ENCODE measurements around the gene PI4KB.

Gene PI4KB

GRCh38 chr1:151371370-151372057, 44.3 kb upstream of the PI4KB start:
- peak; percentile 47 for DNase-seq
- no peak overlapping the region for H2AK5ac ChIP-seq (ENCODE audit: low read length, severe bottlenecking)
- no peak overlapping the region for H2BK5ac ChIP-seq (ENCODE audit: low read depth, low read length, poor library complexity, severe bottlenecking)
- peak overlapping the region in 1 of 2 experiments; percentile 71 for H3K4ac ChIP-seq (ENCODE audit: low read depth in 1 of 2, low read length in 2 of 2)
- no peaks in the 10 kb centered on the region for H3K27me3 ChIP-seq (ENCODE audit: control insufficient read depth in 1 of 2, insufficient read depth in 1 of 2, low read length in 2 of 2)
- H2BK120ac ChIP-seq (ENCODE audit: low read depth, low read length): no peak overlapping the region
- peak overlapping the region in 1 of 2 experiments; percentile 37 for H3K18ac ChIP-seq (ENCODE audit: low read depth in 1 of 2, low read length in 2 of 2)
- no peak overlapping the region for H2BK15ac ChIP-seq (ENCODE audit: low read depth, poor library complexity, severe bottlenecking)
- H3K14ac ChIP-seq (ENCODE audit: low read length in 2 of 2): no peak overlapping the region
- no peak overlapping the region for H3K27ac ChIP-seq (ENCODE audit: low read length, poor library complexity, severe bottlenecking)
- H3K4me2 ChIP-seq (ENCODE audit: low read length, poor library complexity, severe bottlenecking): peak overlapping the region; percentile 72
- H3K4me3 ChIP-seq (ENCODE audit: insufficient read depth in 1 of 2, low read depth in 1 of 2, low read length in 2 of 2): peak overlapping the region in 1 of 2 experiments; percentile 84
- peaks cover 6% of the 10 kb centered on the region for H3K79me1 ChIP-seq (replicated peaks; ENCODE audit: low read length, poor library complexity, severe bottlenecking)
- H3K9me3 ChIP-seq (ENCODE audit: control insufficient read depth, low read length): no peaks in the 10 kb centered on the region
- peak overlapping the region; percentile 53 to 67 for H2BK12ac ChIP-seq (ENCODE audit: low read length in 2 of 2)
- peaks cover 20% of the 10 kb centered on the region for H3K4me1 ChIP-seq (ENCODE audit: control insufficient read depth, insufficient read depth, low read depth, low read length)
- H4K8ac ChIP-seq (ENCODE audit: low read length): peak overlapping the region; percentile 59
- H2AFZ ChIP-seq (ENCODE audit: low read depth, low read length): no peak overlapping the region
- H4K91ac ChIP-seq (ENCODE audit: low read length): no peak overlapping the region
- H3K36me3 ChIP-seq (ENCODE audit: control insufficient read depth in 1 of 2, insufficient read depth in 2 of 2, low read depth in 1 of 2, low read length in 2 of 2): peaks cover 12 to 27% of the 10 kb centered on the region in 2 experiments
- H3K23ac ChIP-seq (ENCODE audit: low read length in 2 of 2): no peak overlapping the region
- peak overlapping the region; percentile 84 for H3K9ac ChIP-seq (ENCODE audit: low read length)
- WGBS: 87% methylated on average over 5 of the region's 9 CpGs

- WGBS: 85% methylated on average over 6 of the region's 6 CpGs
- peak overlapping the region in 1 of 2 experiments; percentile 84 for H3K4me3 ChIP-seq (ENCODE audit: insufficient read depth in 1 of 2, low read depth in 1 of 2, low read length in 2 of 2)
- no peaks in the 10 kb centered on the region for H3K9me3 ChIP-seq (ENCODE audit: control insufficient read depth, low read length)
Observed at GRCh38 chr1:151370211-151370911, 43.1 kb upstream of the PI4KB start.

GRCh38 chr1:151369621-151370048, 42.4 kb upstream of the PI4KB start:
- no peak overlapping the region for H3K23ac ChIP-seq (ENCODE audit: low read length in 2 of 2)
- H3K36me3 ChIP-seq (ENCODE audit: control insufficient read depth in 1 of 2, insufficient read depth in 2 of 2, low read depth in 1 of 2, low read length in 2 of 2): peaks cover 30 to 46% of the 10 kb centered on the region in 2 experiments
- no peaks in the 10 kb centered on the region for H3K27me3 ChIP-seq (ENCODE audit: control insufficient read depth in 1 of 2, insufficient read depth in 1 of 2, low read length in 2 of 2)
- no peak for DNase-seq
- peaks cover 20% of the 10 kb centered on the region for H3K4me1 ChIP-seq (ENCODE audit: control insufficient read depth, insufficient read depth, low read depth, low read length)
- no peak overlapping the region for H3K27ac ChIP-seq (ENCODE audit: low read length, poor library complexity, severe bottlenecking)
- peak overlapping the region; percentile 84 for H3K9ac ChIP-seq (ENCODE audit: low read length)
- H2BK120ac ChIP-seq (ENCODE audit: low read depth, low read length): no peak overlapping the region
- H3K79me1 ChIP-seq (replicated peaks; ENCODE audit: low read length, poor library complexity, severe bottlenecking): peaks cover 6% of the 10 kb centered on the region
- no peak overlapping the region for H3K4ac ChIP-seq (ENCODE audit: low read depth in 1 of 2, low read length in 2 of 2)
- H2BK15ac ChIP-seq (ENCODE audit: low read depth, poor library complexity, severe bottlenecking): no peak overlapping the region
- no peak overlapping the region for H2BK5ac ChIP-seq (ENCODE audit: low read depth, low read length, poor library complexity, severe bottlenecking)
- no peak overlapping the region for H2AFZ ChIP-seq (ENCODE audit: low read depth, low read length)
- H3K18ac ChIP-seq (ENCODE audit: low read depth in 1 of 2, low read length in 2 of 2): peak overlapping the region in 1 of 2 experiments; percentile 35
- no peak overlapping the region for H4K8ac ChIP-seq (ENCODE audit: low read length)
- WGBS: 94% methylated on average over 15 of the region's 15 CpGs
- no peak overlapping the region for H4K91ac ChIP-seq (ENCODE audit: low read length)
- peak overlapping the region in 1 of 2 experiments; percentile 84 for H3K4me3 ChIP-seq (ENCODE audit: insufficient read depth in 1 of 2, low read depth in 1 of 2, low read length in 2 of 2)
- H3K9me3 ChIP-seq (ENCODE audit: control insufficient read depth, low read length): no peaks in the 10 kb centered on the region
- H2AK5ac ChIP-seq (ENCODE audit: low read length, severe bottlenecking): no peak overlapping the region
- H3K4me2 ChIP-seq (ENCODE audit: low read length, poor library complexity, severe bottlenecking): no peak overlapping the region
- no peak overlapping the region for H2BK12ac ChIP-seq (ENCODE audit: low read length in 2 of 2)
- peak overlapping the region in 1 of 2 experiments; percentile 3 for H3K14ac ChIP-seq (ENCODE audit: low read length in 2 of 2)

More at GRCh38 chr1:151370211-151370911, 43.1 kb upstream of the PI4KB start:
- Histone ChIP-seq H2BK120ac (ENCODE audit: low read depth, low read length) (no peak overlapping the region), H3K23ac (ENCODE audit: low read length in 2 of 2) (no peak overlapping the region), H3K36me3 (ENCODE audit: control insufficient read depth in 1 of 2, insufficient read depth in 2 of 2, low read depth in 1 of 2, low read length in 2 of 2) (peaks cover 23 to 39% of the 10 kb centered on the region in 2 experiments), H2BK12ac (ENCODE audit: low read length in 2 of 2) (peak overlapping the region in 1 of 2 experiments; percentile 45), H3K9ac (ENCODE audit: low read length) (peak overlapping the region; percentile 84), H3K79me1 (replicated peaks; ENCODE audit: low read length, poor library complexity, severe bottlenecking) (peaks cover 6% of the 10 kb centered on the region), H2AK5ac (ENCODE audit: low read length, severe bottlenecking) (no peak overlapping the region), H2AFZ (ENCODE audit: low read depth, low read length) (no peak overlapping the region), H3K4ac (ENCODE audit: low read depth in 1 of 2, low read length in 2 of 2) (peak overlapping the region in 1 of 2 experiments; percentile 7), H3K27ac (ENCODE audit: low read length, poor library complexity, severe bottlenecking) (no peak overlapping the region), H3K14ac (ENCODE audit: low read length in 2 of 2) (no peak overlapping the region), H3K27me3 (ENCODE audit: control insufficient read depth in 1 of 2, insufficient read depth in 1 of 2, low read length in 2 of 2) (no peaks in the 10 kb centered on the region), H2BK5ac (ENCODE audit: low read depth, low read length, poor library complexity, severe bottlenecking) (no peak overlapping the region), H3K4me2 (ENCODE audit: low read length, poor library complexity, severe bottlenecking) (no peak overlapping the region), H4K91ac (ENCODE audit: low read length) (no peak overlapping the region), H2BK15ac (ENCODE audit: low read depth, poor library complexity, severe bottlenecking) (no peak overlapping the region), H3K18ac (ENCODE audit: low read depth in 1 of 2, low read length in 2 of 2) (peak overlapping the region; percentile 7 to 35), H3K4me1 (ENCODE audit: control insufficient read depth, insufficient read depth, low read depth, low read length) (peaks cover 20% of the 10 kb centered on the region), H4K8ac (ENCODE audit: low read length) (peak overlapping the region; percentile 35)
- DNase-seq: no peak

GRCh38 chr1:151369302-151369610, 42.0 kb upstream of the PI4KB start:
- H3K9ac ChIP-seq (ENCODE audit: low read length): no peak overlapping the region
- H3K4me2 ChIP-seq (ENCODE audit: low read length, poor library complexity, severe bottlenecking): no peak overlapping the region
- H3K4ac ChIP-seq (ENCODE audit: low read depth in 1 of 2, low read length in 2 of 2): no peak overlapping the region
- H3K27me3 ChIP-seq (ENCODE audit: control insufficient read depth in 1 of 2, insufficient read depth in 1 of 2, low read length in 2 of 2): no peaks in the 10 kb centered on the region
- peaks cover 6% of the 10 kb centered on the region for H3K79me1 ChIP-seq (replicated peaks; ENCODE audit: low read length, poor library complexity, severe bottlenecking)
- H3K14ac ChIP-seq (ENCODE audit: low read length in 2 of 2): no peak overlapping the region
- H3K4me3 ChIP-seq (ENCODE audit: insufficient read depth in 1 of 2, low read depth in 1 of 2, low read length in 2 of 2): no peak overlapping the region
- peaks cover 34 to 50% of the 10 kb centered on the region in 2 experiments for H3K36me3 ChIP-seq (ENCODE audit: control insufficient read depth in 1 of 2, insufficient read depth in 2 of 2, low read depth in 1 of 2, low read length in 2 of 2)
- no peak overlapping the region for H2BK15ac ChIP-seq (ENCODE audit: low read depth, poor library complexity, severe bottlenecking)
- H2AFZ ChIP-seq (ENCODE audit: low read depth, low read length): no peak overlapping the region
- no peak overlapping the region for H3K27ac ChIP-seq (ENCODE audit: low read length, poor library complexity, severe bottlenecking)
- WGBS: 98% methylated on average over 7 of the region's 7 CpGs
- H2AK5ac ChIP-seq (ENCODE audit: low read length, severe bottlenecking): no peak overlapping the region
- H3K9me3 ChIP-seq (ENCODE audit: control insufficient read depth, low read length): no peaks in the 10 kb centered on the region
- no peak overlapping the region for H2BK5ac ChIP-seq (ENCODE audit: low read depth, low read length, poor library complexity, severe bottlenecking)
- H2BK120ac ChIP-seq (ENCODE audit: low read depth, low read length): no peak overlapping the region
- DNase-seq: no peak
- no peak overlapping the region for H2BK12ac ChIP-seq (ENCODE audit: low read length in 2 of 2)
- no peak overlapping the region for H3K18ac ChIP-seq (ENCODE audit: low read depth in 1 of 2, low read length in 2 of 2)
- peaks cover 20% of the 10 kb centered on the region for H3K4me1 ChIP-seq (ENCODE audit: control insufficient read depth, insufficient read depth, low read depth, low read length)
- no peak overlapping the region for H4K91ac ChIP-seq (ENCODE audit: low read length)
- H3K23ac ChIP-seq (ENCODE audit: low read length in 2 of 2): no peak overlapping the region
- H4K8ac ChIP-seq (ENCODE audit: low read length): no peak overlapping the region
